ENCODE measurements around the gene GPRC5A. TPM values are rescaled to one million over a fixed set of nuclear protein-coding genes. Genes with fewer than 3 reads are reported as not detected.

Gene GPRC5A
- total RNA-seq, 1 donor from 2014 or later: 4.0 TPM

DNA sequence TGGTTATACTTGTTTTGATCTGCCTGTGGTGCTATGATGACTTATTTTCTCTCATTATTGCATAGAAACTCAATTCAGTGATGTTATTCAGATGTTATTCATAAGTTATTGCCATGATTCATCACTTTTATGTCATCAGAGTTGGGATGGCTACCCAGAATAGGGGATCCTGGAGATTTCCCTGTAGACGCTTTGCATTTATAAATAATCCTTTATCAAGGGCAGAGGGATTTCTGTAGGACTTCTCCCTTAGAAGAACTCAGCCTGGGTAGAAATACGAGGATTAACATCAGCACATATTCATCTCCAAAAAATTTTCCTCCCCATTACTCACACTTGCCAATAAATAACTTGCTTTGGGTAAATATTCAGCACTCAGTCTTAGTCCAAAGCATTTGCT, 4.9 kb downstream of the GPRC5A start:
- Mint-ChIP-seq H3K9me3 (ENCODE audit: low read depth) (no peaks in the 10 kb centered on the region), H3K4me1 (ENCODE audit: low read depth) (peaks cover 12% of the 10 kb centered on the region), H3K4me3 (ENCODE audit: low read depth) (no peak overlapping the region), H3K27me3 (peaks cover 32% of the 10 kb centered on the region), H3K36me3 (ENCODE audit: insufficient read depth) (no peaks in the 10 kb centered on the region), H3K27ac (no peak overlapping the region)
- TF ChIP-seq, protein P1, sequence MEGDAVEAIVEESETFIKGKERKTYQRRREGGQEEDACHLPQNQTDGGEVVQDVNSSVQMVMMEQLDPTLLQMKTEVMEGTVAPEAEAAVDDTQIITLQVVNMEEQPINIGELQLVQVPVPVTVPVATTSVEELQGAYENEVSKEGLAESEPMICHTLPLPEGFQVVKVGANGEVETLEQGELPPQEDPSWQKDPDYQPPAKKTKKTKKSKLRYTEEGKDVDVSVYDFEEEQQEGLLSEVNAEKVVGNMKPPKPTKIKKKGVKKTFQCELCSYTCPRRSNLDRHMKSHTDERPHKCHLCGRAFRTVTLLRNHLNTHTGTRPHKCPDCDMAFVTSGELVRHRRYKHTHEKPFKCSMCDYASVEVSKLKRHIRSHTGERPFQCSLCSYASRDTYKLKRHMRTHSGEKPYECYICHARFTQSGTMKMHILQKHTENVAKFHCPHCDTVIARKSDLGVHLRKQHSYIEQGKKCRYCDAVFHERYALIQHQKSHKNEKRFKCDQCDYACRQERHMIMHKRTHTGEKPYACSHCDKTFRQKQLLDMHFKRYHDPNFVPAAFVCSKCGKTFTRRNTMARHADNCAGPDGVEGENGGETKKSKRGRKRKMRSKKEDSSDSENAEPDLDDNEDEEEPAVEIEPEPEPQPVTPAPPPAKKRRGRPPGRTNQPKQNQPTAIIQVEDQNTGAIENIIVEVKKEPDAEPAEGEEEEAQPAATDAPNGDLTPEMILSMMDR (IDR thresholded peaks at IDR 0.05; ENCODE audit: unreplicated experiment): no peak
- DNase-seq (ENCODE audit: low spot score, unreplicated experiment): no peak

GRCh38 chr12:12897302-12897701, 5.9 kb downstream of the GPRC5A start:
- DNase-seq (ENCODE audit: low spot score, unreplicated experiment): no peak
- Mint-ChIP-seq H3K27ac (no peak overlapping the region), H3K27me3 (peaks cover 30% of the 10 kb centered on the region), H3K4me3 (ENCODE audit: low read depth) (no peak overlapping the region), H3K36me3 (ENCODE audit: insufficient read depth) (no peaks in the 10 kb centered on the region), H3K4me1 (ENCODE audit: low read depth) (peaks cover 5% of the 10 kb centered on the region), H3K9me3 (ENCODE audit: low read depth) (no peaks in the 10 kb centered on the region)
- TF ChIP-seq, protein P1 (IDR thresholded peaks at IDR 0.05; ENCODE audit: unreplicated experiment): no peak

GRCh38 chr12:12898136-12898717, 6.9 kb downstream of the GPRC5A start:
- Mint-ChIP-seq H3K27ac (no peak overlapping the region), H3K27me3 (peaks cover 21% of the 10 kb centered on the region), H3K36me3 (ENCODE audit: insufficient read depth) (no peaks in the 10 kb centered on the region), H3K4me3 (ENCODE audit: low read depth) (no peak overlapping the region), H3K4me1 (ENCODE audit: low read depth) (no peaks in the 10 kb centered on the region), H3K9me3 (ENCODE audit: low read depth) (no peaks in the 10 kb centered on the region)
- no peak for DNase-seq (ENCODE audit: low spot score, unreplicated experiment)
- TF ChIP-seq, protein P1 (IDR thresholded peaks at IDR 0.05; ENCODE audit: unreplicated experiment): no peak

DNA sequence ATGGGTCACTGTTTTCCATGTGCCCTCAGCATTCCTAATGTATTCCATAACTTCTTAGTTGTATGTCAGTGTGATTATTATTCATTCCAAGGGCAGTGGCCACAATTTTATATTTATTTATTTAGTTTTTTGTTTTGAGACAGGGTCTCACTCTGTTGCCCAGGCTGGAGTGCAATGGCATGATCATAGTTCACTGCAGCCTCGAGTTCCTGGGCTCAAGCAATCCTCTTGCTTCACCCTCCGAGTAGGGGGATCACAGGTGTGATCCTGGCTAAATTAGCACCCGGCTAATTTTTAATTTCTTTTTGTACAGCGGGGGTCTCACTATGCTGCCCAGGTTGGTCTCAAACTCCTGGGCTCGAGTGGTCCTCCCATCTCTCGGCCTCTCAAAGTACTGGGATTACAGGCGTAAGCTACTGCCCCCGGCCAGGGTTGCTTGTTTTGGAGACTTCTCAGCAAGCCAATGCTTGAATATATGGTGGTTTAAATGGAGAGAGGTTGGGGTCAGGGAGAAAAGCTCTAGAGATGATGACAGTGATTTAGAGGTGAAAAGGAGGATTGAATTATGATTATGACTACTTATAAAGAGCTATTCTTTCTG, 7.6 kb downstream of the GPRC5A start:
- Mint-ChIP-seq H3K27me3 (peaks cover 16% of the 10 kb centered on the region), H3K4me1 (ENCODE audit: low read depth) (no peaks in the 10 kb centered on the region), H3K9me3 (ENCODE audit: low read depth) (no peaks in the 10 kb centered on the region), H3K4me3 (ENCODE audit: low read depth) (no peak overlapping the region), H3K36me3 (ENCODE audit: insufficient read depth) (no peaks in the 10 kb centered on the region), H3K27ac (no peak overlapping the region)
- TF ChIP-seq, protein P1 (IDR thresholded peaks at IDR 0.05; ENCODE audit: unreplicated experiment): no peak
- DNase-seq (ENCODE audit: low spot score, unreplicated experiment): no peak

DNA sequence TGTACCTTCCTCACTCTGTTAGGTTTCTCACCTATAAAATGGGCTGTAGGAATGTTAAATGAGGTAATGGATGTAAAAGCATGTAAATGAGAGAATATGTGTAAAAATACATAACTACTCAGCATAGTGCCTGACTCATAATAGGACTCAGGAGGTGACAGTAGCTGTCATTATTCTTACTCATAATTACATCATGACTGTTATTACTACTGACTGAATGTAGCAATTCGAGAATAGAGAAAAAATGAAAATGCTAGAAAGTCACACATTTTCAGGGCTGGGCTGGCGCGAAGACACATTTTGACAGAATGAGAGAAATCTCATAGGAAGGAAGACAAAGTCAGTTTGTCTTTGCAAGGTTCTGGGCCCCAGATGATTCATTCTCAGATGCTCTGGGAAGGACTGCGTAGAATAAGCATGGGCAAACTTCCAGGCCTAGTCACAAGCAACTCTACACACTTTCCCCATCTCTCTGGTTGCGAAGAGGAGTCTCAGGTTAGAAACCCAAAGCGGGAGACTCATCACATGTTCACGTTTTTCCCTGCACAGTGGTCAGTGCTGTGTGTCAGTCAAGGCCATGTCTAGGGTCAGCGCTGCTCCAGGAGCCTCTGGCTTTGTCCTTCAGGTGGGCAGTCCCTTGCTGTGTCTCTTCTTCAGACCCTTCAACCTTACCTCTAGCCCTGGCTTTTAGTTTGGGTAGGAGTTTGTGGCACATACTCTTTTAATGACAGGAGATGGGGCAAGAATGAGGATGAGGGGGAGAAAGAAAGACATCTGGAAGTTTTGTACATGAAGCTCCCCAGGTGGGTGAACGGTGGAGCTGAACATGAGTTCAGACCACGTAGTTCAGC, 8.4 kb downstream of the GPRC5A start:
- Mint-ChIP-seq H3K27me3 (peaks cover 14% of the 10 kb centered on the region), H3K9me3 (ENCODE audit: low read depth) (no peaks in the 10 kb centered on the region), H3K27ac (no peak overlapping the region), H3K36me3 (ENCODE audit: insufficient read depth) (no peaks in the 10 kb centered on the region), H3K4me1 (ENCODE audit: low read depth) (peaks cover 1% of the 10 kb centered on the region), H3K4me3 (ENCODE audit: low read depth) (no peak overlapping the region)
- TF ChIP-seq, protein P1 (IDR thresholded peaks at IDR 0.05; ENCODE audit: unreplicated experiment): no peak
- no peak for DNase-seq (ENCODE audit: low spot score, unreplicated experiment)
